Measurements from ENCODE around the gene SERPINH1. TPM values are rescaled to one million over a fixed set of nuclear protein-coding genes. Genes with fewer than 3 reads are reported as not detected.

SERPINH1 gene
- 100 to 1,000 TPM; 168 to 264 (median 259) TPM for total RNA-seq

DNA sequence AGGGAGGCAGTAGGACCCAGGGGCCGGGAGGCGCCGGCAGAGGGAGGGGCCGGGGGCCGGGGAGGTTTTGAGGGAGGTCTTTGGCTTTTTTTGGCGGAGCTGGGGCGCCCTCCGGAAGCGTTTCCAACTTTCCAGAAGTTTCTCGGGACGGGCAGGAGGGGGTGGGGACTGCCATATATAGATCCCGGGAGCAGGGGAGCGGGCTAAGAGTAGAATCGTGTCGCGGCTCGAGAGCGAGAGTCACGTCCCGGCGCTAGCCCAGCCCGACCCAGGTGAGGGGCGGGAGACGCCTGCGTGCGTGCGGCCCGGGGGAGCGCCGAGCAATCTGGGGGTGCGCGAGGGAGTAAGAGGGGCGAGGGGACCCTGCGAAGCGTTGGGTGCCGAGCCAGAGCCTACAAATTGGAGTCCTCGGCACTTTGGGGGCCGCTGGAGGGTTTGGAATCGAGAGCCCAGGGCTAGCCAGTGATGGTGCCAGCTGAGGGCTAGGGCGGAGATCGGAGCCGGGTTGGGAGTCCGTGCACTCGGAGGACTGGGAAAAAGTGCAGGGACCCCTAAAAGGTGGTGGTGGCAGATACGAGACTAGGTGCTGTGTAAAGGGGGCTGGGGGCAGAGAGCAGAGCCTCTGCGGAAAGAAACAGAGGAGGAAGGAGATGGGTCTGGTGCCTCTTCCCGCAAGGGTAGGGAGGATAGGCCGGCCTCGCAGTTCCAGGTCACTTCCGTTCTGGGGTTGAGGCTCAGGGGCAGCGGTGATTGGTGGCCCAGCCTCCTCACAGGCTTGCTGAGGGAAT lies at the start of gene SERPINH1:
TSS of gene SERPINH1 (plus strand) at position 206 of the 788 bp plus-strand sequence. CDS start 4,097 bp downstream, outside the sequence.
- Histone ChIP-seq H3K4me1 (peaks cover 31 to 45% of the 10 kb centered on the region in 2 donors), H3K27me3 (no peaks in the 10 kb centered on the region), H3K9me3 (no peaks in the 10 kb centered on the region), H3K4me3 (peak within 1 kb of the TSS; percentile 66 to 99 (median 92)), H3K36me3 (no peaks in the 10 kb centered on the region), H3K27ac (peak within 1 kb of the TSS; percentile 99)
- peak; percentile 86 to 88 for DNase-seq (ENCODE audit: low spot score in 2 of 2)
- intact Hi-C loops (cut with DNase I; ENCODE audit: low total_unique reads), result no loop called here
- peak in 2 of 3 donors; percentile 68 to 84 for TF ChIP-seq POLR2AphosphoS5 (IDR thresholded peaks at IDR 0.05)
- TF ChIP-seq, protein P1, sequence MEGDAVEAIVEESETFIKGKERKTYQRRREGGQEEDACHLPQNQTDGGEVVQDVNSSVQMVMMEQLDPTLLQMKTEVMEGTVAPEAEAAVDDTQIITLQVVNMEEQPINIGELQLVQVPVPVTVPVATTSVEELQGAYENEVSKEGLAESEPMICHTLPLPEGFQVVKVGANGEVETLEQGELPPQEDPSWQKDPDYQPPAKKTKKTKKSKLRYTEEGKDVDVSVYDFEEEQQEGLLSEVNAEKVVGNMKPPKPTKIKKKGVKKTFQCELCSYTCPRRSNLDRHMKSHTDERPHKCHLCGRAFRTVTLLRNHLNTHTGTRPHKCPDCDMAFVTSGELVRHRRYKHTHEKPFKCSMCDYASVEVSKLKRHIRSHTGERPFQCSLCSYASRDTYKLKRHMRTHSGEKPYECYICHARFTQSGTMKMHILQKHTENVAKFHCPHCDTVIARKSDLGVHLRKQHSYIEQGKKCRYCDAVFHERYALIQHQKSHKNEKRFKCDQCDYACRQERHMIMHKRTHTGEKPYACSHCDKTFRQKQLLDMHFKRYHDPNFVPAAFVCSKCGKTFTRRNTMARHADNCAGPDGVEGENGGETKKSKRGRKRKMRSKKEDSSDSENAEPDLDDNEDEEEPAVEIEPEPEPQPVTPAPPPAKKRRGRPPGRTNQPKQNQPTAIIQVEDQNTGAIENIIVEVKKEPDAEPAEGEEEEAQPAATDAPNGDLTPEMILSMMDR (IDR thresholded peaks at IDR 0.05), result no peak

DNA sequence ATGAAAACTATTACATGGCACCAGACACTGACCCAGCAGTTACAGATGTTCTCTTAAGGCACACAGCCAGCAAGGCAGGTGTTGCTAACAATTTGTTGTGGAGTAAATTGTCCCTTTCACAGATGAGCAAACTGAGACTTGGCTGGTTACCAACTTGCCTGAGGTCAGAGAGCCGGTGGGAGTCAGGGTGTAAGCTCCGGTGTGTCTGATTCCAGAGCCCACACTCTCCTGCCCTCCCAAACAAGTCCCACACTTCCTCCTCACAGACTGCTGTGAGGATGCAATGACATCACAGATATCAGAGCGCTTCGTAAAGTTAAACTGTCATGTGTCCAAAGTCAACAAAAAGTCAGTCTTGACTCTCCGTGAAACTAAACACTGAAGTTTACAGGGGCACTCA lies 48.8 kb upstream of the SERPINH1 start:
- H3K27ac ChIP-seq, result no peak overlapping the region
- H3K9me3 ChIP-seq, result no peaks in the 10 kb centered on the region
- intact Hi-C loops (cut with DNase I; ENCODE audit: low total_unique reads), result no loop called here
- no peaks in the 10 kb centered on the region for H3K36me3 ChIP-seq
- H3K27me3 ChIP-seq, result no peaks in the 10 kb centered on the region
- TF ChIP-seq POLR2A (IDR thresholded peaks at IDR 0.05) (no peak), POLR2AphosphoS5 (IDR thresholded peaks at IDR 0.05) (no peak)
- TF ChIP-seq, protein P1 (IDR thresholded peaks at IDR 0.05), result no peak
- DNase-seq (ENCODE audit: low spot score in 2 of 2), result no peak
- H3K4me1 ChIP-seq, result no peaks in the 10 kb centered on the region
- no peak overlapping the region for H3K4me3 ChIP-seq

DNA sequence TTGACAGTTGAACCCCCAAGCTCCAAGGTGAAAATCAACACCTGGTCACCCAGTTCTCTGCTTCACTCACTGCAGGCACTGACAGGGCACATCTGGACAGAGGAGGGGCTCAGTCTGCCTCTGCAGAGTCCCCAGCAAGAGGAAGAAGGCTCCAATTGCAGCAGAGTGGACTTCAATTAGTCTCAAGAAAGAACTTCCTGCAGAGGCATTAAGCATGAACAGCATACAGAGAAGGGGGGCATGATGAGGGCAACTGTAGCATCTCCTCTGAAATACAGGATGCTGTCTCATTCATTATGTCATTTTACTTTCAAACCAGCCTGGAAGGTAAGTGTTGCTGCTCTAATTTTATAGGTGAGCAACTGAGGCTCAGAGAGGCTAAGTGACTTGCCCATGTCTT lies 47.5 kb upstream of the SERPINH1 start:
- no peak overlapping the region for H3K4me3 ChIP-seq
- TF ChIP-seq, protein P1 (IDR thresholded peaks at IDR 0.05), result no peak
- TF ChIP-seq POLR2AphosphoS5 (IDR thresholded peaks at IDR 0.05) (no peak), POLR2A (IDR thresholded peaks at IDR 0.05) (no peak)
- H3K36me3 ChIP-seq, result no peaks in the 10 kb centered on the region
- DNase-seq (ENCODE audit: low spot score in 2 of 2), result no peak
- intact Hi-C loops (cut with DNase I; ENCODE audit: low total_unique reads), result no loop called here
- no peak overlapping the region for H3K27ac ChIP-seq
- no peaks in the 10 kb centered on the region for H3K27me3 ChIP-seq
- no peaks in the 10 kb centered on the region for H3K4me1 ChIP-seq
- no peaks in the 10 kb centered on the region for H3K9me3 ChIP-seq

DNA sequence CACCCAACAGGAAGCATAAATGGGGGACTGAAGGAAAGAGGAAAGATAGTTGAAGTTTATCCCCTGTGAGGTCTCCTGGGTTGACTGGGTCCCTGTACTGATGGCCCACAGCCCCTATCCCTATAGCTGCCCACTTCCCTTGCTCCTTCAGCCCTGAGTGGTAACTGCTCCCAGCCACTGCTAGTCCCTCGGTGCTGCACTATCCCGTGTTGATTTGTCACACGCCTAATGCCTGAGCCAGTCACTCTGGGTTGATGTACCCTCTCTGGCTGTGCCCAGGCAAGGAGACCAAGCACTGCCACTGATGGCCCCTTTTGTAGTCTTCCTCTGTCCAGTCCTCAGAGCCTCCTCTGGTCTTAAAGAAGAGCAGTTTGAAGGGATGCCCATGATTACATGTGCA lies 45.9 kb upstream of the SERPINH1 start:
- Histone ChIP-seq H3K9me3 (no peaks in the 10 kb centered on the region), H3K27me3 (no peaks in the 10 kb centered on the region), H3K4me3 (no peak overlapping the region), H3K4me1 (no peaks in the 10 kb centered on the region), H3K36me3 (no peaks in the 10 kb centered on the region), H3K27ac (no peak overlapping the region)
- TF ChIP-seq POLR2A (IDR thresholded peaks at IDR 0.05) (no peak), POLR2AphosphoS5 (IDR thresholded peaks at IDR 0.05) (no peak)
- TF ChIP-seq, protein P1 (IDR thresholded peaks at IDR 0.05), result no peak
- no peak for DNase-seq (ENCODE audit: low spot score in 2 of 2)
- intact Hi-C loops (cut with DNase I; ENCODE audit: low total_unique reads), result no loop called here

DNA sequence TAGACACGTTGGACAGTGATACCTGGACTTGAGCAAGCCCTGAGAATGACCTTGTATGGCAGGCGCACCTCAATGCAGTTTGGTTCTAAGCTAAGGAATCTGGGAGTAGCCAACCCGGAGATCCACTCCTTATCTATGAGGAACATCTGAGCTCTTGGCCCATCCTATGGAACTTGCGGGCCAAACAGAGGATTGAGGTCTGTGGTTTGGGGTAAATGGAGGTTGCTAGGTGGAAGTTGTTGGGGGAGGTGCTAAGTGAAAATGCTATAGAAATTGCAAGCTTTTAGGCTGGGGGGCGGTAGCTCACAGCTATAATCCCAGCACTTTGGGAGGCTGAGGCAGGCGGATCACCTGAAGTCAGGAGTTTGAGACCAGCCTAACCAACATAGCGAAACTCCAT lies 45.2 kb upstream of the SERPINH1 start:
- Histone ChIP-seq H3K4me3 (no peak overlapping the region), H3K36me3 (no peaks in the 10 kb centered on the region), H3K4me1 (no peaks in the 10 kb centered on the region), H3K27ac (no peak overlapping the region), H3K9me3 (no peaks in the 10 kb centered on the region), H3K27me3 (no peaks in the 10 kb centered on the region)
- TF ChIP-seq POLR2A (IDR thresholded peaks at IDR 0.05), result no peak
- TF ChIP-seq POLR2AphosphoS5 (IDR thresholded peaks at IDR 0.05), result no peak
- TF ChIP-seq, protein P1 (IDR thresholded peaks at IDR 0.05), result no peak
- no peak for DNase-seq (ENCODE audit: low spot score in 2 of 2)
- intact Hi-C loops (cut with DNase I; ENCODE audit: low total_unique reads), result no loop called here
